ENCODE measurements around the gene CEP350. TPM values are rescaled to one million over a fixed set of nuclear protein-coding genes. Genes with fewer than 3 reads are reported as not detected.
A peak's percentile ranks its signal among the peaks of the same experiment; 100 is the strongest.

The CEP350 gene
- polyA plus RNA-seq, 3 donors, result 6.7 to 19.8 (median 9.0) TPM

DNA sequence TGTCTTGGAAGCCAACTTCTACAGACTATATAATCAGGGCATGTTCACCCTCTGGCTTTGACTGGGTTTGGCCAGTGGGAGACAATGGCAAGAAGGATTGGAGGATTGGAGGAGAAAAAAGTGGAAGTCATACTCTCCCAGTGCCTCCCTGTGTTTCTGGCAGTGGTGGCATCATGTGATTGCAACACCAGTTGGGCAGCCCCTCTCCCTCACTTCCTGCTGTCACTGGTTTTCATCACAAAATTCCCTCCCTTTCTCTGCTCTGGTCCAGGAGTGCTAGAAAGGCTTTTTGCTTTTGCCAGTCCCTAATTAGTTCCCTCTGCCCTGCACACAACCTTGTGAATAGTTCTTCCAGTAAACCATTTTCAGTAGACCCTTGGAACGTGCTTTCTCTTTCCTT, 196.4 kb downstream of the CEP350 start:
- peaks cover 20% of the 10 kb centered on the region for H3K79me2 ChIP-seq (ENCODE audit: insufficient read depth, low read length)
- H3K36me3 ChIP-seq (replicated peaks in 1 of 2; ENCODE audit: control insufficient read depth in 1 of 2, insufficient read depth in 2 of 2, low read length in 2 of 2), result no peaks in the 10 kb centered on the region
- H3K9me3 Mint-ChIP-seq, result peaks cover 0 to 3% (median 0%) of the 10 kb centered on the region in 7 donors
- peaks cover 31 to 38% of the 10 kb centered on the region in 2 donors for H3K4me1 ChIP-seq (ENCODE audit: control insufficient read depth in 1 of 2, insufficient read depth in 2 of 2, low read length in 2 of 2)
- peaks cover 41% of the 10 kb centered on the region for H3K4me1 Mint-ChIP-seq
- WGBS (ENCODE audit: insufficient coverage), result no CpG with 5 or more reads among the region's 1 CpG
- H3K9me3 ChIP-seq (replicated peaks in 1 of 2; ENCODE audit: control insufficient read depth in 1 of 2, insufficient read depth in 1 of 2, low read length in 2 of 2), result no peaks in the 10 kb centered on the region
- peak overlapping the region; percentile 83 to 96 (median 90) for H3K27ac Mint-ChIP-seq
- H3K27me3 ChIP-seq (ENCODE audit: control insufficient read depth in 2 of 2, insufficient read depth in 2 of 2, low read length in 2 of 2), result no peaks in the 10 kb centered on the region
- peak overlapping the region in 1 of 3 experiments; percentile 10 for H3K4me3 ChIP-seq (replicated peaks in 1 of 3; ENCODE audit: low read depth in 2 of 3, low read length in 3 of 3)
- intact Hi-C loops (cut with micrococcal nuclease), result loop anchor here in 1 of 2 donors (5.0 to 10.0 kb wide), 2 partner anchors 34 to 266 kb away; partner anchors contain the start of gene TOR1AIP1
- H3K27me3 Mint-ChIP-seq (ENCODE audit: low read depth in 3 of 3), result peaks cover 0 to 5% (median 0%) of the 10 kb centered on the region in 3 donors
- peak; percentile 81 to 96 (median 89) for DNase-seq
- no peaks in the 10 kb centered on the region for H3K36me3 Mint-ChIP-seq
- peak overlapping the region; percentile 10 for H3K9ac ChIP-seq (ENCODE audit: insufficient read depth, low read length, poor library complexity, severe bottlenecking)
- peak overlapping the region; percentile 11 for H2AFZ ChIP-seq (ENCODE audit: insufficient read depth, low read depth, low read length, poor library complexity, severe bottlenecking)
- peak overlapping the region; percentile 37 for H3K4me2 ChIP-seq (replicated peaks; ENCODE audit: extremely low read depth, low read length, poor library complexity, severe bottlenecking)
- H3K4me3 Mint-ChIP-seq, result peak overlapping the region; percentile 16 to 63
- H4K20me1 ChIP-seq (ENCODE audit: insufficient read depth, low read length), result peaks cover 4% of the 10 kb centered on the region
- peak overlapping the region in 1 of 2 donors; percentile 73 for H3K27ac ChIP-seq (ENCODE audit: low read depth in 1 of 2, low read length in 2 of 2)
- TF ChIP-seq, protein P1, sequence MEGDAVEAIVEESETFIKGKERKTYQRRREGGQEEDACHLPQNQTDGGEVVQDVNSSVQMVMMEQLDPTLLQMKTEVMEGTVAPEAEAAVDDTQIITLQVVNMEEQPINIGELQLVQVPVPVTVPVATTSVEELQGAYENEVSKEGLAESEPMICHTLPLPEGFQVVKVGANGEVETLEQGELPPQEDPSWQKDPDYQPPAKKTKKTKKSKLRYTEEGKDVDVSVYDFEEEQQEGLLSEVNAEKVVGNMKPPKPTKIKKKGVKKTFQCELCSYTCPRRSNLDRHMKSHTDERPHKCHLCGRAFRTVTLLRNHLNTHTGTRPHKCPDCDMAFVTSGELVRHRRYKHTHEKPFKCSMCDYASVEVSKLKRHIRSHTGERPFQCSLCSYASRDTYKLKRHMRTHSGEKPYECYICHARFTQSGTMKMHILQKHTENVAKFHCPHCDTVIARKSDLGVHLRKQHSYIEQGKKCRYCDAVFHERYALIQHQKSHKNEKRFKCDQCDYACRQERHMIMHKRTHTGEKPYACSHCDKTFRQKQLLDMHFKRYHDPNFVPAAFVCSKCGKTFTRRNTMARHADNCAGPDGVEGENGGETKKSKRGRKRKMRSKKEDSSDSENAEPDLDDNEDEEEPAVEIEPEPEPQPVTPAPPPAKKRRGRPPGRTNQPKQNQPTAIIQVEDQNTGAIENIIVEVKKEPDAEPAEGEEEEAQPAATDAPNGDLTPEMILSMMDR (IDR thresholded peaks at IDR 0.05), result no peak

DNA sequence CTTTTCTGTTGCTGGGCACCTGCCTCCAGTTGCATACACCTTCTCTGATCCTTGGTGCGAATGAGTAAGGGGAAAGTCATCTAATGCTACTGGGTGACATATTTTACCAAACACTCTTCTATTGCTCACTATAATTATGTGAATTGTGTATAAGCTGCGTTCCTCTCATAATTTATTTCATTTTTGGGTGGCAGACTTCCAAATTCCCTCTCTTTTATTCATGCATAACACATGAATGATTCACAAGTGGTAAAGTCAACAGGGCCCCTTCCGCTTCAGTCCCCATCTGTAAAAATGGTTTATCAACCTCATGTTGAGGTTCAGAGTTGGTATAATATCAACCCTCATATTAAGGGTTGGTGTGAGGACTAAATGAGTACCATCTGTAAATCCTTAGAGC, 196.9 kb downstream of the CEP350 start:
- Histone ChIP-seq H2AFZ (ENCODE audit: insufficient read depth, low read depth, low read length, poor library complexity, severe bottlenecking) (no peak overlapping the region), H3K27ac (ENCODE audit: low read depth in 1 of 2, low read length in 2 of 2) (peak overlapping the region in 1 of 2 donors; percentile 73), H3K36me3 (replicated peaks in 1 of 2; ENCODE audit: control insufficient read depth in 1 of 2, insufficient read depth in 2 of 2, low read length in 2 of 2) (no peaks in the 10 kb centered on the region), H3K4me3 (replicated peaks in 1 of 3; ENCODE audit: low read depth in 2 of 3, low read length in 3 of 3) (peak overlapping the region in 1 of 3 experiments; percentile 10), H3K79me2 (ENCODE audit: insufficient read depth, low read length) (peaks cover 25% of the 10 kb centered on the region), H3K4me1 (ENCODE audit: control insufficient read depth in 1 of 2, insufficient read depth in 2 of 2, low read length in 2 of 2) (peaks cover 36 to 43% of the 10 kb centered on the region in 2 donors), H3K4me2 (replicated peaks; ENCODE audit: extremely low read depth, low read length, poor library complexity, severe bottlenecking) (peak overlapping the region; percentile 37), H3K9ac (ENCODE audit: insufficient read depth, low read length, poor library complexity, severe bottlenecking) (no peak overlapping the region), H3K27me3 (ENCODE audit: control insufficient read depth in 2 of 2, insufficient read depth in 2 of 2, low read length in 2 of 2) (no peaks in the 10 kb centered on the region), H3K9me3 (replicated peaks in 1 of 2; ENCODE audit: control insufficient read depth in 1 of 2, insufficient read depth in 1 of 2, low read length in 2 of 2) (no peaks in the 10 kb centered on the region), H4K20me1 (ENCODE audit: insufficient read depth, low read length) (peaks cover 7% of the 10 kb centered on the region)
- no peak for DNase-seq
- Mint-ChIP-seq H3K4me1 (peaks cover 47% of the 10 kb centered on the region), H3K27me3 (ENCODE audit: low read depth in 3 of 3) (peaks cover 0 to 5% (median 0%) of the 10 kb centered on the region in 3 donors), H3K4me3 (no peak overlapping the region), H3K9me3 (peaks cover 0 to 3% (median 0%) of the 10 kb centered on the region in 7 donors), H3K36me3 (peaks cover under 1% of the 10 kb centered on the region in 2 donors), H3K27ac (peak overlapping the region; percentile 83 to 96 (median 89))
- intact Hi-C loops (cut with micrococcal nuclease), result loop anchor here in 1 of 2 donors (5.0 to 10.0 kb wide), 2 partner anchors 34 to 267 kb away; partner anchors contain the start of gene TOR1AIP1
- TF ChIP-seq, protein P1 (IDR thresholded peaks at IDR 0.05), result no peak
- WGBS (ENCODE audit: insufficient coverage), result 80% methylated on average over 1 of the region's 3 CpGs

Measured in CD14-positive monocyte (primary cell).